GM10266 (cell line): ENCODE data around the gene HSPA4.

ENCODE experiments used
- DNase-seq: peaks from one replicate; pipeline ENCODE4 v3.0.0; 2012; ENCODE audit errors: extremely low spot score
- CTCF ChIP-seq: IDR thresholded peaks from 2 replicates; pipeline ENCODE4 v1.5.1; 2012; ENCODE audit warnings: mild to moderate bottlenecking, low read depth; ENCODE audit not compliant: control insufficient read depth, insufficient read depth; ENCODE audit errors: missing control alignments

HSPA4 gene

GRCh38 chr5:133120156-133120750 lies 68.4 kb downstream of the HSPA4 start:
- DNase-seq = no peak
- TF ChIP-seq CTCF = no peak

- no peak for DNase-seq
- no peak for TF ChIP-seq CTCF
These were observed 69.3 kb downstream of the HSPA4 start for GRCh38 chr5:133121080-133121479.

- DNase-seq = no peak
- no peak for TF ChIP-seq CTCF
These were observed 69.9 kb downstream of the HSPA4 start for GRCh38 chr5:133121611-133122150.

GRCh38 chr5:133122711-133123110 lies 70.9 kb downstream of the HSPA4 start:
- no peak for TF ChIP-seq CTCF
- DNase-seq = no peak

- TF ChIP-seq CTCF = no peak
- DNase-seq = no peak
These were observed 71.5 kb downstream of the HSPA4 start for GRCh38 chr5:133123297-133123696.

GRCh38 chr5:133124891-133125290 lies 73.1 kb downstream of the HSPA4 start:
- no peak for TF ChIP-seq CTCF
- no peak for DNase-seq

GRCh38 chr5:133128066-133128465 lies 76.3 kb downstream of the HSPA4 start:
- no peak for TF ChIP-seq CTCF
- DNase-seq = no peak
